HG03196 (cell line): Measurements from ENCODE around the gene PCDHA7.
"Not testable (repeated sequence)": the region's sequence is repeated elsewhere in the genome, so short reads cannot be mapped to it uniquely, and the experiment has no call there.

Experiments used
- ATAC-seq: cut with Tn5 transposase; IDR thresholded peaks from one replicate; pipeline ENCODE4 v1.9.1; 2021; ENCODE audit not compliant: unreplicated experiment

Gene PCDHA7, protein sequence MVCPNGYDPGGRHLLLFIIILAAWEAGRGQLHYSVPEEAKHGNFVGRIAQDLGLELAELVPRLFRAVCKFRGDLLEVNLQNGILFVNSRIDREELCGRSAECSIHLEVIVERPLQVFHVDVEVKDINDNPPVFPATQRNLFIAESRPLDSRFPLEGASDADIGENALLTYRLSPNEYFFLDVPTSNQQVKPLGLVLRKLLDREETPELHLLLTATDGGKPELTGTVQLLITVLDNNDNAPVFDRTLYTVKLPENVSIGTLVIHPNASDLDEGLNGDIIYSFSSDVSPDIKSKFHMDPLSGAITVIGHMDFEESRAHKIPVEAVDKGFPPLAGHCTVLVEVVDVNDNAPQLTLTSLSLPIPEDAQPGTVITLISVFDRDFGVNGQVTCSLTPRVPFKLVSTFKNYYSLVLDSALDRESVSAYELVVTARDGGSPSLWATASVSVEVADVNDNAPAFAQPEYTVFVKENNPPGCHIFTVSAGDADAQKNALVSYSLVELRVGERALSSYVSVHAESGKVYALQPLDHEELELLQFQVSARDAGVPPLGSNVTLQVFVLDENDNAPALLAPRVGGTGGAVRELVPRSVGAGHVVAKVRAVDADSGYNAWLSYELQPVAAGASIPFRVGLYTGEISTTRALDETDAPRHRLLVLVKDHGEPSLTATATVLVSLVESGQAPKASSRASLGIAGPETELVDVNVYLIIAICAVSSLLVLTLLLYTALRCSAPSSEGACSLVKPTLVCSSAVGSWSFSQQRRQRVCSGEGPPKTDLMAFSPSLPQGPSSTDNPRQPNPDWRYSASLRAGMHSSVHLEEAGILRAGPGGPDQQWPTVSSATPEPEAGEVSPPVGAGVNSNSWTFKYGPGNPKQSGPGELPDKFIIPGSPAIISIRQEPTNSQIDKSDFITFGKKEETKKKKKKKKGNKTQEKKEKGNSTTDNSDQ

DNA sequence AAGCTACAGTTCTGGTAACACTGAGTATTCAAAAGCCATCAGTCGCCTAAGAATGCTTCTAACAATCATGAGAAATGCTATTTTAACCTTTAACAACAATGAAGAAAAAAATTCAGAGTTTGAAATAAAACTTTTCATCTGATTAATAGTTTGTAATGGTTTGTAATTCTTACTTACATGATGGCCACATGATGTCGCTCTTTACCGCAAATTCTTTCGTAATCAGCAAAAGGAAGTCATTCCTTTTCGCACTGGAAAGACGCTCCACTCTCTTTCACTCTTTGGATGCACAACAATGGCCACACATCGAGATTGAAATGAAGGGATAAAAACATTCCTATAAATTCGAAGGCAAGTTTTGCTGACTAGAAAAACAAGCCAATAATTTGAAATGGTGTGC is at the start of gene PCDHA7:
PCDHA7 (plus strand) TSS at position 277 of the 400 bp plus-strand sequence; CDS start at position 392, 115 bp downstream.
- ATAC-seq, result no peak

DNA sequence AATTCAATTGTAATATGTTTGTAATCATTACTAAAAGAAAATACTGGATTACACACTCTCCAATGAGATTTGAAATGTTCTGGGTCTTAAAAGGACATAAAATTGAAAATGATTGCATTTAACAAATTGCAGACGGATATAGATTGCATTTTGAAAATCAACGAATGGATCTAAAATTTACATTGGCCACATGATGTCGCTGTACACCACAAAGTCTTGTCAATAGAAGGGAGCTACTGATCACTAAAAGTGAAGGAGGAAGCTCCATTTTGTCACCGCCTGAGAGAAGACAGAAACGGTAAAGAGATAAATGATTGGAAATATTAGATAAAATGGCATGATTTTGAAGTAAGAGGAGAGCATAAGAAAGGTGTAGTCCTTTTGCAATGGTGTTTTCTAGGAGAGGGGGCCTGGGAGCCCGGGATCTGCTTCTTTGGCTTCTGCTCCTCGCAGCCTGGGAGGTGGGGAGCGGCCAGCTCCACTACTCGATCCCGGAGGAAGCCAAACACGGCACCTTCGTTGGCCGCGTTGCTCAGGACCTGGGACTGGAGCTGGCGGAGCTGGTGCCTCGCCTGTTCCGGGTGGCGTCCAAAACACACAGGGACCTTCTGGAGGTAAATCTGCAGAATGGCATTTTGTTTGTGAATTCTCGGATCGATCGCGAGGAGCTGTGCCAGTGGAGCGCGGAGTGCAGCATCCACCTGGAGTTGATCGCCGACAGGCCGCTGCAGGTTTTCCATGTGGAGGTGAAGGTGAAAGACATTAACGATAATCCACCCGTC is 48.0 kb upstream of the PCDHA7 start, which contains the start of gene PCDHA1:
PCDHA1 (plus strand) TSS at position 236 of the 782 bp plus-strand sequence.
- no peak for ATAC-seq

DNA sequence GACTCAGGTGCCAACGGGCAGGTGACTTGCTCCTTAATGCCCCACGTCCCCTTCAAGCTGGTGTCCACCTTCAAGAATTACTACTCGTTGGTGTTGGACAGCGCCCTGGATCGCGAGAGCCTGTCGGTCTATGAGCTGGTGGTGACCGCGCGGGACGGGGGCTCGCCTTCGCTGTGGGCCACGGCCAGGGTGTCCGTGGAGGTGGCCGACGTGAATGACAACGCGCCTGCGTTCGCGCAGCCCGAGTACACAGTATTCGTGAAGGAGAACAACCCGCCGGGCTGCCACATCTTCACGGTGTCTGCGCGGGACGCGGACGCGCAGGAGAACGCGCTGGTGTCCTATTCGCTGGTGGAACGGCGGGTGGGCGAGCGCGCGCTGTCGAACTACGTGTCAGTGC is 46.6 kb upstream of the PCDHA7 start:
- not testable (repeated sequence) for ATAC-seq

DNA sequence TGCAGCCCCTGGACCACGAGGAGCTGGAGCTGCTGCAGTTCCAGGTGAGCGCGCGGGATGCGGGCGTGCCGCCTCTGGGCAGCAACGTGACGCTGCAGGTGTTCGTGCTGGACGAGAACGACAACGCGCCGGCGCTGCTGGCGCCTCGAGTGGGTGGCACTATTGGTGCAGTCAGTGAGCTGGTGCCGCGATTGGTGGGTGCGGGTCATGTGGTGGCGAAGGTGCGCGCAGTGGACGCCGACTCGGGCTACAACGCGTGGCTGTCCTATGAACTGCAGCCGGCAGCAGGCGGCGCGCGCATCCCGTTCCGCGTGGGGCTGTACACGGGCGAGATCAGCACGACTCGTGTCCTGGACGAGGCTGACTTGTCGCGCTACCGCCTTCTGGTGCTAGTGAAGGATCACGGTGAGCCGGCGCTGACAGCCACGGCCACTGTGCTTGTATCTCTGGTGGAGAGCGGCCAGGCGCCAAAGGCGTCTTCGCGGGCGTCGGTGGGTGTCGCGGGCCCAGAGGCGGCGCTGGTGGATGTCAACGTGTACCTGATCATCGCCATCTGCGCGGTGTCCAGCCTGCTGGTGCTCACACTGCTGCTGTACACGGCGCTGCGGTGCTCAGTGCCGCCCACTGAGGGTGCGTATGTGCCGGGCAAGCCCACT is 46.1 kb upstream of the PCDHA7 start:
- ATAC-seq, result not testable (repeated sequence)

DNA sequence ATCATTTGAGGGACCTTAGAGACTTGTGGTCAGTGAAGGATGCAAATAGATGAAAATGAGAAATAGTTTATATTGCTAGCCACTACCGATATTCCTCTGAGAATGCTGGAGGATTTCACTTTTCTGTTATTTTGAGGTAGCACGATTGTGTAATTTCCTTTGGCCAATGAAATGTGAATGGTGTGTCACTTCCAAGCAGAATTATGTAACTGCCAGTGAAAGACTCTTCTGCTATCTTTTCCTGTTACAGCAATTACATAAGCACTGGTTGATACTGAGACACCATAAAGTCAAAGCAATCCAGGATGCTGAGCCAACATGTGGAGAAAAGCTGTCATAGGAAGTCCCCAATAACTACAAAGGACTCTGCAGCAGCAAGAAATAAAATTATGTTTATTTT is 43.0 kb upstream of the PCDHA7 start:
- ATAC-seq, result no peak

DNA sequence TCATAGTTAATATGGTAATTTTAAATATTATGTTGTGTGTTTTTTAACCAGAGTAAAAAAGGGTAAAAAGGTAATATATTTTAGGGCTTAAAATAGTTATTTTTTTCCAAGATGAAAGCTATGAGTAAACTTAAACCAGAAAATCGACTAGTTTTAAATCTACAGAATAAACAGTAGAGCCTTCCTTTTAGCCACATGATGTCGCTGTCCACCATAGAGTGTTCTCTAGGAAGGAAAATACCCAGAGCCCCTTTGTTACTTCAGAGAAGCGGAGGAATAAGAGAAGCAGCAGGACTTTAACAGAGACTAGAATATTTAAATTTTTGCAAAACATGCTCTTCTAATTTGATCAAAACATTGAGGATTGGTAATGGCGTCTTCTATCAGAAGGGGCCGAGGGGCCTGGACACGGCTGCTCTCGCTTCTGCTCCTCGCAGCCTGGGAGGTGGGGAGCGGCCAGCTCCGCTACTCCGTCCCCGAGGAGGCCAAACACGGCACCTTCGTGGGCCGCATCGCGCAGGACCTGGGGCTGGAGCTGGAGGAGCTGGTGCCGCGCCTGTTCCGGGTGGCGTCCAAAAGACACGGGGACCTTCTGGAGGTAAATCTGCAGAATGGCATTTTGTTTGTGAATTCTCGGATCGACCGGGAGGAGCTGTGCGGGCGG is 39.3 kb upstream of the PCDHA7 start, which contains the start of gene PCDHA2:
PCDHA2 (plus strand) TSS at position 258 of the 664 bp plus-strand sequence.
- no peak for ATAC-seq

DNA sequence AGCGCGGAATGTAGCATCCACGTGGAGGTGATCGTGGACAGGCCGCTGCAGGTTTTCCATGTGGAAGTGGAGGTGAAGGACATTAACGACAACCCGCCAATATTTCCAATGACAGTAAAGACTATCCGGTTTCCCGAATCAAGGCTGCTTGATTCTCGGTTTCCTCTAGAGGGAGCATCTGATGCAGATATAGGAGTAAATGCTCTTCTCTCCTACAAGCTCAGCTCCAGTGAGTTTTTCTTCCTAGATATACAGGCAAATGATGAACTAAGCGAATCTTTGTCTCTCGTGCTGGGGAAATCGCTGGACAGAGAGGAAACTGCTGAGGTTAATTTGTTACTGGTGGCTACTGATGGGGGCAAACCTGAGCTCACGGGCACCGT is 38.8 kb upstream of the PCDHA7 start:
- ATAC-seq, result no peak

DNA sequence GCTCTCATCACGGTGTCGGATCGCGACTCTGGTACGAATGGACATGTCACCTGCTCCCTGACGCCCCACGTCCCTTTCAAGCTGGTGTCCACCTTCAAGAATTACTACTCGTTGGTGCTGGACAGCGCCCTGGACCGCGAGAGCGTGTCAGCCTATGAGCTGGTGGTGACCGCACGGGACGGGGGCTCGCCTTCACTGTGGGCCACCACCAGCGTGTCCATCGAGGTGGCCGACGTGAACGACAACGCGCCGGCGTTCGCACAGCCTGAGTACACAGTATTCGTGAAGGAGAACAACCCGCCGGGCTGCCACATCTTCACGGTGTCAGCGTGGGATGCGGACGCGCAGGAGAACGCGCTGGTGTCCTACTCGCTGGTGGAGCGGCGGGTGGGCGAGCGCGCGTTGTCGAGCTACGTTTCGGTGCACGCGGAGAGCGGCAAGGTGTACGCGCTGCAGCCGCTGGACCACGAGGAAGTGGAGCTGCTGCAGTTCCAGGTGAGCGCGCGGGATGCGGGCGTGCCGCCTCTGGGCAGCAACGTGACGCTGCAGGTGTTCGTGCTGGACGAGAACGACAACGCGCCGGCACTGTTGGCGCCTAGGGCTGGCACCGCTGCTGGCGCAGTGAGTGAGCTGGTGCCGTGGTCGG is 37.9 kb upstream of the PCDHA7 start:
- ATAC-seq, result not testable (repeated sequence)

DNA sequence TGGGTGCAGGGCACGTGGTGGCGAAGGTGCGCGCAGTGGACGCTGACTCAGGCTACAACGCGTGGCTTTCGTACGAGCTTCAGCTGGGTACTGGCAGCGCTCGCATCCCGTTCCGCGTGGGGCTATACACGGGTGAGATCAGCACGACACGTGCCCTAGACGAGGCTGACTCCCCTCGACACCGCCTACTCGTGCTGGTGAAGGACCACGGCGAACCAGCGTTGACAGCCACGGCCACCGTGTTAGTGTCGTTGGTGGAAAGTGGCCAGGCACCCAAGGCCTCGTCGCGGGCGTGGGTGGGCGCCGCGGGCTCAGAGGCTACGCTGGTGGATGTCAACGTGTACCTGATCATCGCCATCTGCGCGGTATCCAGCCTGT is 37.4 kb upstream of the PCDHA7 start:
- no peak for ATAC-seq

DNA sequence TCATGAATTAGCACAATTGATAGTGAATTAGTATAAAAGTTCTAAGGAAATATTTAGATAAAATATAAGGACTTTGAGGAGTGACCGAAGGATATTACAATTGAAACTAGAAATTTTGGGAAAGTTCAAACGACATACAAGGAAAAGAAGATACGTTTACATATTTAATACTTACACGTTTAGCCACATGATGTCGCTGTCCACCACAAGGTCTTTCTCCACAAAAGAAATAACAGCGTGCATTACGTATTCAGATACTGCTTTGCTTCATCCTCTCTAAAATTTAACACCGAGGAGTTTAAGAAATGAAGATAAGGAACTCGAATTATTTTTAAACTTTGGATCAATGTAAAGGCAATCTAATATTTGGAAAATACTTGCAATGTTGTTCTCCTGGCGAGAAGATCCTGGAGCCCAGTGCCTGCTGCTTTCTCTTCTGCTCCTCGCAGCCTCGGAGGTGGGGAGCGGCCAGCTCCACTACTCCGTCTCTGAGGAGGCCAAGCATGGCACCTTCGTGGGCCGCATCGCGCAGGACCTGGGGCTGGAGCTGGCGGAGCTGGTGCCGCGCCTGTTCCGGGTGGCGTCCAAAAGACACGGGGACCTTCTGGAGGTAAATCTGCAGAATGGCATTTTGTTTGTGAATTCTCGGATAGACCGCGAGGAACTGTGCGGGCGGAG is 33.1 kb upstream of the PCDHA7 start, which contains the start of gene PCDHA3:
PCDHA3 (plus strand) TSS at position 242 of the 678 bp plus-strand sequence.
- ATAC-seq, result no peak

DNA sequence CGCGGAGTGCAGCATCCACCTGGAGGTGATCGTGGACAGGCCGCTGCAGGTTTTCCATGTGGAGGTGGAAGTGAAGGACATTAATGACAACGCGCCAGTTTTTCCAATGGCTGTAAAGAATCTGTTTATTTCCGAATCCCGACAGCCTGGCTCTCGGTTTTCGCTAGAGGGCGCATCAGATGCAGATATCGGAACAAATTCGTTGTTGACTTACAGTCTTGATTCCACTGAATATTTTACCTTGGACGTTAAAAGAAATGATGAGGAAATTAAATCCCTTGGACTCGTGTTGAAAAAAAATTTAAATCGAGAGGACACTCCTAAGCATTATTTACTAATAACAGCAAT is 32.6 kb upstream of the PCDHA7 start:
- no peak for ATAC-seq

DNA sequence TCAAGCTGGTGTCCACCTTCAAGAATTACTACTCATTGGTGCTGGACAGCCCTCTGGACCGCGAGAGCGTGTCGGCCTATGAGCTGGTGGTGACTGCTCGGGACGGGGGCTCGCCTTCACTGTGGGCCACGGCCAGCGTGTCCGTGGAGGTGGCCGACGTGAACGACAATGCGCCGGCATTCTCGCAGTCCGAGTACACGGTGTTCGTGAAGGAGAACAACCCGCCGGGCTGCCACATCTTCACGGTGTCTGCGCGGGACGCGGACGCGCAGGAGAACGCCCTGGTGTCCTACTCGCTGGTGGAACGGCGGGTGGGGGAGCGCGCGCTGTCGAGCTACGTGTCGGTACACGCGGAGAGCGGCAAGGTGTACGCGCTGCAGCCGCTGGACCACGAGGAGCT is 31.7 kb upstream of the PCDHA7 start:
- not testable (repeated sequence) for ATAC-seq

DNA sequence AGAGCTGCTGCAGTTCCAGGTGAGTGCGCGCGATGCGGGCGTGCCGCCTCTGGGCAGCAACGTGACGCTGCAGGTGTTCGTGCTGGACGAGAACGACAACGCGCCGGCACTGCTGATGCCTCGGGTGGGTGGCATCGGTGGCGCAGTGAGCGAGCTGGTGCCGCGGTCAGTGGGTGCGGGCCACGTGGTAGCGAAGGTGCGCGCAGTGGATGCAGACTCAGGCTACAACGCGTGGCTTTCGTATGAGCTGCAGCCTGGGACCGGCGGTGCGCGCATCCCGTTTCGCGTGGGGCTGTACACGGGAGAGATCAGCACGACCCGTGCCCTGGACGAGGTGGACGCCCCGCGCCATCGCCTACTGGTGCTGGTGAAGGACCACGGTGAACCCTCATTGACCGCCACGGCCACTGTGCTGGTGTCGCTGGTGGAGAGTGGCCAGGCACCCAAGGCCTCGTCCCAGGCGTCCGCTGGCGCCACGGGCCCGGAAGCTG is 31.2 kb upstream of the PCDHA7 start:
- no peak for ATAC-seq

DNA sequence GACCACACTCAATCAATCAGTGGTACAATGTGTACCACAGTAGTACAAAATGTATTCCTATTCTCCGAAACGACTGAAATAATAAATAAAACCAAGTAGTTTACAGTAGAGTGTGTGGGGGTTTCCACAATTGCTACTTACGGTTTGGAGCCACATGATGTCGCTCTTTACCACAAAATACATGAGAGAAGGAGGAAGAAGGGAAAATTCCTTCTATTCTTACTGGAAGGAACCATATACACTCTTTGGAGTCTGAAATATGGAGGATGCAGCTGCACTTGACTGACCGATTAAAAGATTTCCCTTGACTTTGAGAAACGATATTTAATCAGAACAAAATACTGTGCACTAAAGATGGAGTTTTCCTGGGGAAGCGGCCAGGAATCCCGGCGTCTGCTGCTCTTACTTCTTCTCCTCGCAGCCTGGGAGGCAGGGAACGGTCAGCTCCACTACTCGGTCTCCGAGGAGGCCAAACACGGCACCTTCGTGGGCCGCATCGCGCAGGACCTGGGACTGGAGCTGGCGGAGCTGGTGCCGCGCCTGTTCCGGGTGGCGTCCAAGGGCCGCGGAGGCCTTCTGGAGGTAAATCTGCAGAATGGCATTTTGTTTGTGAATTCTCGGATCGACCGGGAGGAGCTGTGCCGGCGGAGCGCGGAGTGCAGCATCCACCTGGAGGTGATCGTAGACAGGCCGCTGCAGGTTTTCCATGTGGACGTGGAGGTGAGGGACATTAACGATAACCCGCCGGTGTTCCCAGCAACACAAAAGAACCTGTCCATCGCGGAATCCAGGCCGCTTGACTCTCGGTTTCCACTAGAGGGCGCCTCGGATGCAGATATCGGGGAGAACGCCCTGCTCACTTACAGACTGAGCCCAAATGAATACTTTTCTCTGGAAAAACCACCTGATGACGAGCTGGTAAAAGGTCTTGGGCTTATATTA is 27.0 kb upstream of the PCDHA7 start, which contains the start of gene PCDHA4:
PCDHA4 (plus strand) TSS at position 235 of the 942 bp plus-strand sequence.
- ATAC-seq, result no peak

DNA sequence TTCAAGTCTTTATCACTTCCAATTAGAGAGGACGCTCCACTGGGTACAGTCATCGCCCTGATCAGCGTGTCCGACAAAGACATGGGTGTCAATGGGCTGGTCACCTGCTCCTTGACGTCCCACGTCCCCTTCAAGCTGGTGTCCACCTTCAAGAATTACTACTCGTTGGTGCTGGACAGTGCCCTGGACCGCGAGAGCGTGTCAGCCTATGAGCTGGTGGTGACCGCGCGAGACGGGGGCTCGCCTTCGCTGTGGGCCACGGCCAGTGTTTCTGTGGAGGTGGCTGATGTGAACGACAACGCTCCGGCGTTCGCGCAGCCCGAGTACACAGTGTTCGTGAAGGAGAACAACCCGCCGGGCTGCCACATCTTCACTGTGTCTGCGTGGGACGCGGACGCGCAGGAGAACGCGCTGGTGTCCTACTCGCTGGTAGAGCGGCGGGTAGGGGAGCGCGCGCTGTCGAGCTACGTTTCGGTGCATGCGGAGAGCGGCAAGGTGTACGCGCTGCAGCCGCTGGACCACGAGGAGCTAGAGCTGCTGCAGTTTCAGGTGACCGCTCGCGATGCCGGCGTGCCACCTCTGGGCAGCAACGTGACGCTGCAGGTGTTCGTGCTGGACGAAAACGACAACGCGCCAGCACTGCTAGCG is 25.7 kb upstream of the PCDHA7 start:
- ATAC-seq, result not testable (repeated sequence)

DNA sequence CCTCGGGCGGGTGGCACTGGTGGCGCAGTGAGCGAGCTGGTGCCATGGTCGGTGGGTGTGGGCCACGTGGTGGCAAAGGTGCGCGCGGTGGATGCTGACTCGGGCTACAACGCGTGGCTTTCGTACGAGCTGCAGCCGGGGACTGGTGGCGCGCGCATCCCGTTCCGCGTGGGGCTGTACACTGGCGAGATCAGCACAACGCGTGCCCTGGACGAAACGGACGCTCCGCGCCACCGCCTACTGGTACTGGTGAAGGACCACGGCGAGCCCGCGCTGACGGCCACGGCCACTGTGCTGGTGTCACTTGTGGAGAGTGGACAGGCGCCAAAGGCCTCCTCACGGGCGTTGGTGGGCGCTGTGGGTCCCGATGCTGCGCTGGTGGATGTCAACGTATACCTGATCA is 25.2 kb upstream of the PCDHA7 start:
- ATAC-seq, result no peak
